GM18517 (cell line): Measurements from ENCODE around the gene HLA-DRA.

Experiments
- ATAC-seq: cut with Tn5 transposase; IDR thresholded peaks from one replicate; pipeline ENCODE4 v1.9.1; 2021; ENCODE audit warnings: mild to moderate bottlenecking, moderate library complexity; ENCODE audit not compliant: unreplicated experiment

The HLA-DRA gene

DNA sequence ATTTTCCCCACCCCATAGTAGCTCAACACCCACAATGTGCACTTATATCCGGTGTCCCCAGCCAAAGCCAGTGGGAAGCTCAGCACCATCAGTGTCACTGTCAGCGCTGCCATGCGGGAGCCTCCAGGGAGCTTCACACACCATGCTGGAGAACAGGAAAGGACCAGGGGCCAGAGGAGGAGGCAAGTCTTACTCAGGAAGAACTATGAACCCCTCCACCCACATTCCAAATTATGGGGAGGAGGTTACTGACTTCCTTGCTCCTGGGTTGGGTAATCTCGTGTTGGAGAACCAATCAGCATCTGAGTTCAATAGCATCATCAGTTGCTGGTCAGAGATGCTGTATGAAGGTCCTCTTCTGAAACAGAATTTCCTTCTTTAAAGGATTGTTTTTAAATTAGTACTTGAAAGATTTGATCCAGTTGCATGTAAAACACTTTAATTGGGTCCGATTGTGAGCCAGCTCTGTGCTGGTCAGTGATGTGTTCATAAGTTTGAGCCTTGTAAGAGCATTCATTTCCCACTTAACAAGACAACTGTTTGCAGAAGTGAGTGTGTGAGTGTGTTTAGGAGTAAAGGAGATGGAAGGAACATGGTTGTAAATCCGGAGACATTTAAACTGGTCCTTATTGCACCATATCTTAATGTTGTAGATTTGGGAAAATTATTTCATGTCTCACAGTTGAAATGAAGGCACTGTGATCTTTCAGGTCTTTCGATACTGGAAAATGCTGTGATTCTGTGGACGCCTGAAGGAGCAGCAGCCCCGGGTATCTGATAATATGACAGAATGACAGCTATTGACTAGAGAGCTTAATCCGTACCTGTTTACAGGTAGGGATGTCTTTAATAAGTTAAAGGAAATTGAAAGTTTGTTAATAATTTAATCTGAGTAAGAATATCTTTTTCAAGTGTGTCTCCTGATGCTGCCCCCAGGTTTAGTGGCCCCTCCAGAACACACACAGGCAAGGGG, 34.0 kb downstream of the HLA-DRA start:
- ATAC-seq: peak; percentile 97

DNA sequence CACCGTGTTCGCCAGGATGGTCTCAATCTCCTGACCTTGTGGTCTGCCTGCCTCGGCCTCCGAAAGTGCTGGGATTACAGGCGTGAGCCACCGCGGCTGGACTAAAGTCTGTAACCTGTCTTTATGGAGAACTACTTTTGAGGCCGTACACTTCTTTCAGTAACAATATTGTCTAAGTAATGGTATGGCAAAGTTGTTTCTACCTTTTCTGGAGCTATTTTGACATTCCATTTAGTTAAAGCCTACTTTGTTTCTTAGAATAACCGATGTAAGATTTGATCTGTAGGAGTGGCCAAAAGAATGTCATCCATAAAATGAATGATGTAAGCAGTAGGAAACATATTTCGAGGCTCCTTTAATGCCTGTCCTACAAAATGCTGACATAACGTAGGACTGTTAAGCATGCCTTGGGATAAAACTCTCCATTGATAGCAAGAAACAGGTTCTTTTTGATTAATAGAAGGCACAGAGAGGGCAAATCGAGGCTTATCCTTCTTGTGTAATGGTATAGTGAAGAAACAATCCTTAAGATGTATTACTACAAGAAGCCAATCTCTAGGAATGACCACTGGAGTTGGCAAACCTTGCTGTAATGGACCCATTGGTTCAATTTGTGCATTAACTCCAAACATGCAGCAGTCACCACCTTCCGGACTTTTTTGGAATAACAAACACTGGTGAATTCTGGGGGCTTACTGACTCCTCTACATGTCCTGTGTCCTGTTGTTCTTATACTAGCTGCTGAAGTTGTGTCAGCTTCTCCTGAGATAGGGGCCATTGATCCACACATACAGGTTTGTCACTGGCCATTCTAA, 35.9 kb downstream of the HLA-DRA start:
- ATAC-seq: no peak

DNA sequence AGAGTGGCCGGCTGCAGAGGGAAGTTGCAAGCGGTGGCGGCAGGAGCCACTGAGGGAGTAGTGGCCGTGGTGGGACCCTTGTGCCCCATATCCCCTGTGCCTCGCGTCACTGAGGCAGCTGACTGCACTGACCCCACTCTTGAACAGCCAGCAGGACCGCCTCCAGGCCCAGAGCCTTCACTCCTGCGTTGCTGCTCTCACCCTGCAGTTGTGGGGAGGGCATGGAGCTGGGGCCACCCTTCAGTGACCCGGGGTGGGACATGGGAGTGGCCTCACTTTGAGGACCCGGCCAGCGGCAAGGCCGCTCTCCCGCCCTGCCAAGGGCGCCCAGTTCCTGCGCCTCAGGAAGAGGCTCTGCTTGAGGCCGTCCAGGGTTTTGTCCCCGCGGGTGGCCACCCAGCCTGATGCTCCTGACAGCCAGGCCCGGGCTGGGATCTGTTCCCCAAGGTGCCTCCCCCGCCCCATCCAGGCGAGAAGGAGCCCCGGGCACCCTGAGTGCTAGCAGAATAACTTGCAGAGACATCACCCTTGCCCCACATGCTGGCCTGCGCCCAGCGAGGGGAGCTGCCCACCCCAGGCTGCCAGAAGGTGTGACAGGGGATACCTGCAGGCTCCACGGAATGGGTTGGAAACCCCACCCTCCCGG, 44.4 kb downstream of the HLA-DRA start:
- ATAC-seq: no peak

DNA sequence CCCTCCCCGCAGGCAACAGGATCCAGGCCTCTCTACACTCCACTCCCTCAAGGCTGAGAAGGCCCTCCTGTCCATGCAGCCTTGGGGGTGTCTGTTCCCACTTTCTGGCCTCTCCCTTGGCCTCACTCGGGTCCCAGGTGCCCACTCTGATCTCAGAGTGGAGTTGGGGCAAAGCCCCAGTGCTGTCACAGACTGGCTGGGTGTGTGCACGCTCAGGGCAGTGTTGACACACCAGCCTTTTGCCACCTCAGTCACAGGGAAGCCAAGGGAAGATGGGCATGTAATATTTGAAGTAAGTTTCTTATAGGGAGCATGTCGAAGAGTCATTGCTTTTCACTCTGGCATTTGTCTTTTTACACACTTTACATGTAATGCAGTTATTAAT, 44.9 kb downstream of the HLA-DRA start:
- no peak for ATAC-seq

DNA sequence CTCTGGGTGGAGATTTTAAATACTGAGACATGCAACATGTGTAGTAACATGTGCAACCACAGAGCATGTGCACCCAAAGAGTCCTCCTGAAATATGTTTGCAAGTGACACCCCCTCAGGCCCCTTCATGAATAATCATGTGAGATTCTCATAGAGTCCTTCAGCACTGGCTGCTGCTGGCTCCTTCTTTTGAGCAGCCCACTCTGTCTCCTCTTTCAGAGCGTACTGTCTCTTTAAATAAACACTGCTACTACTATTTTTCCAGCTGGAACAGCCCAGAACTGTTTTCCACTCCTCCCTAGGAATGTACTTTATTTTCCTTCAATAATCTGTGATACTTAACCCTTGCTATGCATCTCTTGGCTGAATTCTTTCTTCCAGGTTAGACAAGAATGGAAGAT, 48.4 kb downstream of the HLA-DRA start:
- no peak for ATAC-seq

DNA sequence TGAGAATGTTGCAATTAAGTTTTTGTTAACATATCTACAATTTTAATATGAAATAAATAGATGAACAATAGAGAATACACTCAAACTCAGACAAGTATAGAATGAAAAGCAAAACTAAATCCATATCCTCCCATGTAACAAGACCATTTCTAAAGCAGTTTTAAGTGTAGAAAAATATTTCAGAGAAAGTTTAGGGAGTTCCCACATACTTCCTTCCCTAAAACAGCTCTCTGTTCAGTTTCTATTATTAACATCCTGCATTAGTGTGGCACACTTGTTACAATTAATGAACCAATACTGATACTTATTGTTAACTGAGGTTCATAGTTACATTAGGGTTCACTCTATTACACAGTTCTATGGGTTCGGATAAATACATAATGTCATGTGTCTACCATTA, 52.0 kb downstream of the HLA-DRA start:
- ATAC-seq: no peak

DNA sequence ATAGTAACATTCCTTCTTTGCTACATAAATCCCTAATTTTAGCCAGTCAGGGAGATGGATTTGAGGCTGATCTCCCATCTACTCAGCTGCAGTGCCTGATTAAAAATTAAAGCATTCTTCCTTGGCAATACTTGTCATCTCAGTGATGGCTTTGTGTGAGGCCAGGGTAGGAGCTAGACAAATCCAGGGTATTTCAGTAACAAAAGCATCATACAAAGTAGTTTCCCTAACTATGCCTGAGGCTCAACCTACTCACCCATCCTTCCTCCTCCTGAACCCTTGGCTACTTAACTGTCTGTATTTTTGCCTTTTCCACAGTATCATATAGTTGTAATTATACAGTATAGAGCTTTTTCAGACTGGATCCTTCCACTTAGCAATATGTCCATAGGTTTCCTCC, 52.7 kb downstream of the HLA-DRA start:
- no peak for ATAC-seq
